Activated T-cell treated with anti-CD3 and anti-CD28 coated beads for 1 hour (primary cell): ENCODE data around the gene FLACC1.
"Not testable (repeated sequence)": the region's sequence is repeated elsewhere in the genome, so short reads cannot be mapped to it uniquely, and the experiment has no call there.

Experiments used
- DNase-seq: peaks from one replicate; pipeline ENCODE4 v3.0.0-alpha.2; 2020; ENCODE audit warnings: low read depth

The FLACC1 gene

GRCh38 chr2:201357221-201357620, at the start of gene FLACC1:
TSS of gene FLACC1 (minus strand) at chr2:201357345. CDS start at chr2:201351404, 5,941 bp downstream.
- DNase-seq = no peak

- DNase-seq = no peak
These were observed 49.0 kb upstream of the FLACC1 start for GRCh38 chr2:201406077-201406662.

DNA sequence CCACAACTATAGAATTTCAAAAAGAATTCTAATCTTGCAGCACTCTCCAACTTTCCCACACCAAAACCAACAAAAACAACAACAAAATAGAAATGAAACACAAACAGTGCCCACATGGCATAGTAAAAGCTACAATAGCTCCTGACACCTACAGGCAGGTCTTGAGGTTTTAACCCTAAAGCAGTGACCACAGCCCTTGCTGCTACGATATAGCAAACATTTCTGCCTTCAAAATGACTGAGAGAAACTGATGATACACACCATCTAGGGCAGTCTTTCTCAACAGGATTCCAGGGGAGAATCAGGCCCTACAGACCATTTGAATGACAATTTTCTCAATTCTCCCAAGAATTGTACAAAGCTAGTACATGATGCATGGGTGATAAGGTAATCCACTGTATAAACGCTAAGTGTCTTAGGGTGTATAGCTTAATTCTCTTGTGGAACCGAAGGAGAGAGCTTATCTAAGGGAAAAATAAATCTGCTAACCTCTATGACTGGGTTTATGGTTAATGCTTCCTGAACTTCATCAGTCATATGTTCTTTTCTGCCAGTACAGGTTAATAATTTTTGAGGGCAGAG, 47.6 kb upstream of the FLACC1 start:
- no peak for DNase-seq

GRCh38 chr2:201403880-201404279, 46.7 kb upstream of the FLACC1 start:
- DNase-seq = no peak

GRCh38 chr2:201402651-201403562, 45.8 kb upstream of the FLACC1 start:
- DNase-seq = no peak

DNA sequence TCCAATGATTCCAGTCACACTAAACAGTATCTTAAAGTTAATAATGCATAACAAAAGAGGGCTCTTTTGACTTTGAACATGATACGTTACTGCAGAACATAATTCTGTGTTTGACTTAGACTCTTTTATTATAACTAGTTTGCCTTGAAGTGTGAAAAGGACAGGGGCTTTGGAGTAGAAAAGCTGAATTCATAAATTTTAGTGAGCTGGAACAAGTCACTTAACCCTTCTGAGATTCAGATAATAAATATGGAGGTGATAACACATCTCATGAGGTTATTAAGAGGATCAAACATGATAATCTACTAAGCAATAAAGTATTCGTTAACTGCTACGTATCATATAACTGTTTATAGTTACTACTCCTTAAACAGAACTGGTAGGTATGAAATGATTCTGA, 44.7 kb upstream of the FLACC1 start:
- no peak for DNase-seq

- DNase-seq = no peak
These were observed 39.5 kb upstream of the FLACC1 start for GRCh38 chr2:201396595-201396994.

DNA sequence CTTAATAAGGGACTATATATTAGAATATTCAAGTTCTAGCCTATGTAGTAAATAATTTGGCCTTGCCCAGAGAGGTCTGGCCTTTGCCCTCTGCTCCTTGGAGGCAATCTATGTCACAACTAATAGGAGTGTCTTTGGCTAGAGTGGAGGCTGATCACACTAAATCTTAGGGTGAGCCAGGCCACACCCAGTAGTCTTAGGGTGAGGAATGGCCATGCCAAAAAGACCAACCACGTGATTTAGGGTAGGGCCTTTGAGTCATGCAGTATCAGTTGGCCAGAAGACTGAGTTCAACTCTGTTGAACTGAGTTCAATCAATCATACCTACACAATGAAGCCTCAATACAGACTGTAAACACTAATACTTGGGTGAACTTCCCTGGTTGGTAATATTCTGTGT, 26.0 kb upstream of the FLACC1 start:
- no peak for DNase-seq

GRCh38 chr2:201378496-201379397, 21.6 kb upstream of the FLACC1 start:
- DNase-seq = no peak

DNA sequence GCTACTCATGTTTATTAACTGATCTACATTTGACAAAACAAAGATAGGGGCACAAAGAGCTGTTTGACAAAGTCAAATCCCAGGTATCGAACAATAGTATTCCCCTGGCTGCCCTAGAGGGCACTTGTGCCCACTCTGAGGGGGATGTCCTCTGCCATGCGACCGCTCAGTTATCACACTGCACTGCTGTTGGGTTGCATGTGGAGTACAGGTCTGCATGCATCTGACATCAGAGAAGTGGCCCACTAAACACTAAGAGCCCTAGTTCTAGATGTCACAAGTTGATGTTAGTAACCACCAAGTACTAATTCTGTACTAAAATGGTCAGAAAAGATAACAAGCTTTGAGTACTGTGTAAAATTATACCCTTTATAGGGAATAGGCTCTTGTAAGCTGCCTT, 20.1 kb upstream of the FLACC1 start:
- no peak for DNase-seq

DNA sequence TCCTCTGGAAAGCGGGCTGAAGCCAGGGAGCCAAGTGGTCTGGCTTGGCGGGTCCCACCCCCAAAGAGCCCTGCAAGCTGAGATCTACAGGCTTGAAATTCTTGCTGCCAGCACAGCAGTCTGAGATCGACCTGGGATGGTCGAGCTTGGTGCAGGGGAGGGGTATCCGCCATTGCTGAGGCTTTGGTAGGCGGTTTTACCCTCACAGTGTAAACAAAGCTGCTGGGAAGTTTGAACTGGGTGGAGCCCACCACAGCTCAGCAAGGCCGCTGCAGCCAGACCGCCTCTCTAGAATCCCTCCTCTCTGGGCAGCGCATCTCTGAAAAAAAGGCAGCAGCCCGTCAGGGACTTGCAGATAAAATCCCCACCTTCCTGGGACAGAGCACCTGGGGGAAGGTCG, 12.6 kb upstream of the FLACC1 start:
- no peak for DNase-seq

DNA sequence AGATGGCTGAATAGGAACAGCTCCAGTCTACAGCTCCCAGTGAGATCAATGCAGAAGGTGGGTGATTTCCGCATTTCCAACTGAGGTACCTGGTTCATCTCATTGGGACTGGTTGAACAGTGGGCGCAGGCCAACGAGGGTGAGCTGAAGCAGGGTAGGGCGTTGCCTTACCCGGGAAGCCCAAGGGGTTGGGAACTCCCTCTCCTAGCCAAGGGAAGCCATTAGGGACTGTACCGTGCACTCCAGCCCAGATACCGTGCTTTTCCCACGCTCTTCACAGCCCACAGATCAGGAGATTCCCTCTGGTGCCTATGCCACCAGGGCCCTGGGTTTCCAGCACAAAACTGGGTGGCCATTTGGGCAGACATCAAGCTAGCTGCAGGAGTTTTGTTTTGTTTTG, 12.2 kb upstream of the FLACC1 start:
- not testable (repeated sequence) for DNase-seq

DNA sequence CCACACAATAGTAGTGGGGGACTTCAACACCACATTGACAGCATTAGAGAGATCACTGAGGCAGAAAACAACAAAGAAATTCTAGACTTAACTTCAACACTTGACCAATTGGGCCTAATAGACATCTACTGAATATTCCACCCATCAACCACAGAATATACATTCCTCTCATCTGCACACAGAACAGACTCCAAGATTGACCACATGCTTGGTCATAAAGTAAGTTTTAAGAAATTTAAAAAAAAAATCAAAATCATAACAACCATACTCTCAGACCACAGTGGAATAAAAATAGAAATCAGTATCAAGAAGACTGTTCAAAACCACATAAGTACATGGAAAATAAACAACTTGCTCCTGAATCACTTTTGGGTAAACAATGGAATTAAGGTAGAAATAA, 9.0 kb upstream of the FLACC1 start:
- DNase-seq = no peak

GRCh38 chr2:201363857-201364560, 6.9 kb upstream of the FLACC1 start:
- no peak for DNase-seq

GRCh38 chr2:201362396-201362795, 5.3 kb upstream of the FLACC1 start:
- DNase-seq = no peak

- no peak for DNase-seq
These were observed 4.1 kb upstream of the FLACC1 start for GRCh38 chr2:201361078-201361733.

GRCh38 chr2:201360256-201360655, 3.1 kb upstream of the FLACC1 start:
- DNase-seq = no peak

- DNase-seq = no peak
These were observed 1.5 kb upstream of the FLACC1 start for GRCh38 chr2:201358684-201359083.

DNA sequence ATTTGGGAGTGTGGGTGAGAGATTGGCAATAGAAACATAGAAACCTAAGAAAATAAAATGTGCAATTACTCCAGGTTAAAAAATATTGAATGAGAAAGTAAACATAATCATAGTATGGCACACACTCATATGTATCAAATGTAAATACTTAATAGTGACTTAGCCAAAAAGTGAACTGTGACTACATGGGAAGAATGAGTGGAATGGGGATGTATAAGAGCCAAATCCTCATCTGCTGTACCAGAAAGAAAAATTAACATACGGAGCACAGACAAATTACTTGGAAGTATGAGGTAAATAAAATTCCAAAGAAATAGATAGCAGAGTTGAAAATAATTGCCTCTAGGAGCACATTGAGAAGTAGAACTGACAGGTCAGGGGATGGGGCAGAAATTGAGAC, 4.0 kb downstream of the FLACC1 start:
- DNase-seq = no peak

DNA sequence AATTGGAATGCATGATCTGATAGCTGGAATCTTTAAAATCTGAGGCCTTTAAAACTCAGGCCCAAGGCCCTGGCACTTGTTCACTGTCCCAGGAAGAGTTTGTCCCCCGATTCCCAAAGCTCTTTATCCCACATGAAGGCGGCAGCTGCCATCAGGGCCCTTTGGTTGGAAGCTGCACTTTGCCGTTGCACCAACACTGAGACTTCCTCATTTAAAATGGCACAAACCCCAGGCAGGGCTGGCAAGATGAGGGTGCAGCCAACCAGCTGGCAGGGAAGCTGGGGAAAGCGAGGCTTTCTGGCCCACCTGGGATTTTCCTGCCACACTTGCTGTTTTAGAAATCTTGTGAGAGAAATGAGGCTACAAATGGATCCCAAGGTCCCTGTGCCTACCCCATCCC, 6.3 kb downstream of the FLACC1 start:
- no peak for DNase-seq

DNA sequence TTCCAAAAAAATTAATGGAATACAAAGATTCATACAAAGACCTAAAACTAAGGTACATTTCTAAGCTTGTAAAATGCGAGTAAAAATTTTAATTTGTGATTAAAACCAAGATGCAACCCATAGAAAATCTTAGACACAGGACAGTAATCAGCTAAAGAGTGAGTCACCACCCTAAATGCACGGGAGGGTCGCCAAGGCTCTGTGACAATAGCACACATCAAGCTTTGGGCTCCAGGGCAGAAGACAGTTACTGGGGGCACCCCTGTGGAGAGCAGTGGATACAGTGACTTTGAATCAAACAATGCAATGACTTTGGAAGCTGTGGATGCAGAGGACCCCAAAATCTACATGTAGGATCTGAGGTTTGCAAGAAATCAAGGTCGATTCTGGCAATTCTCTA, 7.5 kb downstream of the FLACC1 start:
- no peak for DNase-seq
